ENCODE measurements around the gene MAGI2. TPM values are rescaled to one million over a fixed set of nuclear protein-coding genes. Genes with fewer than 3 reads are reported as not detected.

MAGI2 gene
- total and polyA plus RNA-seq, 4 donors, result 0.37 to 4.1 (median 1.4) TPM

DNA sequence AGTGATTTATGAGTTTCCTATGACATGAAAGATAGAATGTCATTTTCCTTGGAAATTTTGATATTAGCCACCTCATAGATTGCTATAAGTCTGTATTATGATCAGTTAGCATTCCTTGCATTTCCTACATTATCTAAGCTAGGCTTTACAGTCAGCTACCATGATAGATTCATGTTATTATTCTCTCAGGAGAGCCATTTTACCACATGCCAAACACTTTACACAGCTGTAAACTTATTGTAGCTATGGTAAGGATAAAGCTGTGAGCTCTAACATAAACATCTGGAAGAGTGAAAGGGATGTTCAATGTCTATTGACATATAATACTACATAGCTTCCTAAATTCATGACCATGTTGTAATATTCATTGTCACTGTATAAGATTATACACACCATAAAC is 1046.9 kb downstream of the MAGI2 start (continued):
- TF ChIP-seq, protein P1, sequence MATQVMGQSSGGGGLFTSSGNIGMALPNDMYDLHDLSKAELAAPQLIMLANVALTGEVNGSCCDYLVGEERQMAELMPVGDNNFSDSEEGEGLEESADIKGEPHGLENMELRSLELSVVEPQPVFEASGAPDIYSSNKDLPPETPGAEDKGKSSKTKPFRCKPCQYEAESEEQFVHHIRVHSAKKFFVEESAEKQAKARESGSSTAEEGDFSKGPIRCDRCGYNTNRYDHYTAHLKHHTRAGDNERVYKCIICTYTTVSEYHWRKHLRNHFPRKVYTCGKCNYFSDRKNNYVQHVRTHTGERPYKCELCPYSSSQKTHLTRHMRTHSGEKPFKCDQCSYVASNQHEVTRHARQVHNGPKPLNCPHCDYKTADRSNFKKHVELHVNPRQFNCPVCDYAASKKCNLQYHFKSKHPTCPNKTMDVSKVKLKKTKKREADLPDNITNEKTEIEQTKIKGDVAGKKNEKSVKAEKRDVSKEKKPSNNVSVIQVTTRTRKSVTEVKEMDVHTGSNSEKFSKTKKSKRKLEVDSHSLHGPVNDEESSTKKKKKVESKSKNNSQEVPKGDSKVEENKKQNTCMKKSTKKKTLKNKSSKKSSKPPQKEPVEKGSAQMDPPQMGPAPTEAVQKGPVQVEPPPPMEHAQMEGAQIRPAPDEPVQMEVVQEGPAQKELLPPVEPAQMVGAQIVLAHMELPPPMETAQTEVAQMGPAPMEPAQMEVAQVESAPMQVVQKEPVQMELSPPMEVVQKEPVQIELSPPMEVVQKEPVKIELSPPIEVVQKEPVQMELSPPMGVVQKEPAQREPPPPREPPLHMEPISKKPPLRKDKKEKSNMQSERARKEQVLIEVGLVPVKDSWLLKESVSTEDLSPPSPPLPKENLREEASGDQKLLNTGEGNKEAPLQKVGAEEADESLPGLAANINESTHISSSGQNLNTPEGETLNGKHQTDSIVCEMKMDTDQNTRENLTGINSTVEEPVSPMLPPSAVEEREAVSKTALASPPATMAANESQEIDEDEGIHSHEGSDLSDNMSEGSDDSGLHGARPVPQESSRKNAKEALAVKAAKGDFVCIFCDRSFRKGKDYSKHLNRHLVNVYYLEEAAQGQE (IDR thresholded peaks at IDR 0.05), result no peak
- TF ChIP-seq FOXA2 (IDR thresholded peaks at IDR 0.05), result no peak
- no peak for TF ChIP-seq HNF4G (IDR thresholded peaks at IDR 0.05)
- TF ChIP-seq NR2F2 (IDR thresholded peaks at IDR 0.05), result no peak
- TF ChIP-seq EGR1 (IDR thresholded peaks at IDR 0.05; ENCODE audit: low read depth in 2 of 2), result no peak

DNA sequence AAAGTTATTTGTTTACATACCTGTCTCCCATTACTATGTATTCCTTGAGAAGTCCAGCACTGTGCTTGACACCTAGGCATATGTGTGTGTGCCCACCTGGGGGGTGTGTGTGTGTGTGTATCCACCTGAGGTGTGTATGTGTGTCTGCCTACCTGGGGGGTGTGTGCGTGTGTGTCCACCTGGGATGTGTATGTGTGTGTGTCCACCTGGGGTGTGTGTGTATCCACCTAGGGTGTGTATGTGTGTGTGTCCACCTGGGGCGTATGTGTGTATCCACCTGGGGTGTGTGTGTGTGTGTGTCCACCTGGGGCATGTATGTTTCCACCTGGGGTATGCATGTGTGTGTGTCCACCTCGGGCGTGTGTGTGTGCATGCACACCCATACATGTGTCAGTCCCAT is 1051.4 kb downstream of the MAGI2 start:
- Histone ChIP-seq H3K27ac (ENCODE audit: low read depth in 1 of 2, low read length in 2 of 2) (no peak overlapping the region), H3K4me3 (ENCODE audit: low read depth in 1 of 3, low read length in 3 of 3) (no peak overlapping the region), H3K9ac (ENCODE audit: low read depth in 1 of 2, low read length in 2 of 2) (no peak overlapping the region), H3K9me3 (ENCODE audit: control insufficient read depth in 4 of 4, low read length in 3 of 4) (no peaks in the 10 kb centered on the region), H3K27me3 (ENCODE audit: control insufficient read depth in 4 of 4, insufficient read depth in 4 of 4, low read length in 3 of 4) (no peaks in the 10 kb centered on the region), H3K36me3 (ENCODE audit: control insufficient read depth in 4 of 4, insufficient read depth in 3 of 4, low read depth in 1 of 4, low read length in 3 of 4) (no peaks in the 10 kb centered on the region), H3K4me1 (ENCODE audit: control insufficient read depth in 4 of 4, insufficient read depth in 4 of 4, low read length in 3 of 4) (no peaks in the 10 kb centered on the region)
- WGBS, result 87% methylated on average over 4 of the region's 4 CpGs
- TF ChIP-seq JUND (IDR thresholded peaks at IDR 0.05) (no peak), HNF4G (IDR thresholded peaks at IDR 0.05) (no peak), EGR1 (IDR thresholded peaks at IDR 0.05; ENCODE audit: low read depth in 2 of 2) (no peak), SP1 (IDR thresholded peaks at IDR 0.05) (no peak), RAD21 (IDR thresholded peaks at IDR 0.05) (no peak), FOXA2 (IDR thresholded peaks at IDR 0.05) (no peak), HNF4A (conservative IDR thresholded peaks at IDR 0.05) (no peak)
- TF ChIP-seq, protein P2, sequence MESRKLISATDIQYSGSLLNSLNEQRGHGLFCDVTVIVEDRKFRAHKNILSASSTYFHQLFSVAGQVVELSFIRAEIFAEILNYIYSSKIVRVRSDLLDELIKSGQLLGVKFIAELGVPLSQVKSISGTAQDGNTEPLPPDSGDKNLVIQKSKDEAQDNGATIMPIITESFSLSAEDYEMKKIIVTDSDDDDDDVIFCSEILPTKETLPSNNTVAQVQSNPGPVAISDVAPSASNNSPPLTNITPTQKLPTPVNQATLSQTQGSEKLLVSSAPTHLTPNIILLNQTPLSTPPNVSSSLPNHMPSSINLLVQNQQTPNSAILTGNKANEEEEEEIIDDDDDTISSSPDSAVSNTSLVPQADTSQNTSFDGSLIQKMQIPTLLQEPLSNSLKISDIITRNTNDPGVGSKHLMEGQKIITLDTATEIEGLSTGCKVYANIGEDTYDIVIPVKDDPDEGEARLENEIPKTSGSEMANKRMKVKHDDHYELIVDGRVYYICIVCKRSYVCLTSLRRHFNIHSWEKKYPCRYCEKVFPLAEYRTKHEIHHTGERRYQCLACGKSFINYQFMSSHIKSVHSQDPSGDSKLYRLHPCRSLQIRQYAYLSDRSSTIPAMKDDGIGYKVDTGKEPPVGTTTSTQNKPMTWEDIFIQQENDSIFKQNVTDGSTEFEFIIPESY (IDR thresholded peaks at IDR 0.05), result no peak
- DNase-seq (ENCODE audit: low spot score), result no peak

DNA sequence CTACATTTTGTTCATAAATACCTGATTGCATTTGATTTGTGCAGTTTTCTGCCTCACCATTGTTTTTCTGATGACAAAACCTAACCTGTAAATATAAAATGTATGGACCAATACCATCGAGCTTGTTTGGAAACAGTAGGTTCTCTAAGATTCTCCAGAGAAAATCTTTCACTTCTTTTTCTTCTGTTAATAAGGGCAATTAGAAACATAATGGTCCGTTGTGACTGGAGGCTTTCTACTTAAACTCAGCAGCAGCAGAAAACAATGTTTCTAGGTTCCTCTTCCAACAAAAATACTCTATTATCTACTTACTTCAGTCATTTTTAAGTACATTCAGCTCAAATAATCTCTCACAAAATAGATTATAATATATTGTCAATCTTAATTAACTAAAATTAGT is 1053.4 kb downstream of the MAGI2 start:
- Histone ChIP-seq H3K9ac (ENCODE audit: low read depth in 1 of 2, low read length in 2 of 2) (no peak overlapping the region), H3K36me3 (ENCODE audit: control insufficient read depth in 4 of 4, insufficient read depth in 3 of 4, low read depth in 1 of 4, low read length in 3 of 4) (no peaks in the 10 kb centered on the region), H3K4me1 (ENCODE audit: control insufficient read depth in 4 of 4, insufficient read depth in 4 of 4, low read length in 3 of 4) (no peaks in the 10 kb centered on the region), H3K9me3 (ENCODE audit: control insufficient read depth in 4 of 4, low read length in 3 of 4) (no peaks in the 10 kb centered on the region), H3K27me3 (ENCODE audit: control insufficient read depth in 4 of 4, insufficient read depth in 4 of 4, low read length in 3 of 4) (no peaks in the 10 kb centered on the region), H3K4me3 (ENCODE audit: low read depth in 1 of 3, low read length in 3 of 3) (no peak overlapping the region), H3K27ac (ENCODE audit: low read depth in 1 of 2, low read length in 2 of 2) (no peak overlapping the region)
- WGBS, result 32% methylated on average over 2 of the region's 2 CpGs
- TF ChIP-seq FOXA2 (IDR thresholded peaks at IDR 0.05), result no peak
- TF ChIP-seq, protein P2 (IDR thresholded peaks at IDR 0.05), result no peak
- DNase-seq (ENCODE audit: low spot score), result no peak

Measured in liver (tissue), 9 donors.